AG09319 (cell line): ENCODE measurements around the gene ZNF526.
"Not testable (repeated sequence)": the region's sequence is repeated elsewhere in the genome, so short reads cannot be mapped to it uniquely, and the experiment has no call there.

Experiments
- DNase-seq: peaks from one replicate; pipeline ENCODE4 v3.0.0-alpha.2; 2010; ENCODE audit warnings: low read depth; ENCODE audit errors: extremely low read depth
- CTCF ChIP-seq: IDR thresholded peaks from 2 replicates; pipeline ENCODE4 v1.5.1; 2011; ENCODE audit warnings: low read depth, mild to moderate bottlenecking, inconsistent platforms, low read length, moderate library complexity

Gene ZNF526

DNA sequence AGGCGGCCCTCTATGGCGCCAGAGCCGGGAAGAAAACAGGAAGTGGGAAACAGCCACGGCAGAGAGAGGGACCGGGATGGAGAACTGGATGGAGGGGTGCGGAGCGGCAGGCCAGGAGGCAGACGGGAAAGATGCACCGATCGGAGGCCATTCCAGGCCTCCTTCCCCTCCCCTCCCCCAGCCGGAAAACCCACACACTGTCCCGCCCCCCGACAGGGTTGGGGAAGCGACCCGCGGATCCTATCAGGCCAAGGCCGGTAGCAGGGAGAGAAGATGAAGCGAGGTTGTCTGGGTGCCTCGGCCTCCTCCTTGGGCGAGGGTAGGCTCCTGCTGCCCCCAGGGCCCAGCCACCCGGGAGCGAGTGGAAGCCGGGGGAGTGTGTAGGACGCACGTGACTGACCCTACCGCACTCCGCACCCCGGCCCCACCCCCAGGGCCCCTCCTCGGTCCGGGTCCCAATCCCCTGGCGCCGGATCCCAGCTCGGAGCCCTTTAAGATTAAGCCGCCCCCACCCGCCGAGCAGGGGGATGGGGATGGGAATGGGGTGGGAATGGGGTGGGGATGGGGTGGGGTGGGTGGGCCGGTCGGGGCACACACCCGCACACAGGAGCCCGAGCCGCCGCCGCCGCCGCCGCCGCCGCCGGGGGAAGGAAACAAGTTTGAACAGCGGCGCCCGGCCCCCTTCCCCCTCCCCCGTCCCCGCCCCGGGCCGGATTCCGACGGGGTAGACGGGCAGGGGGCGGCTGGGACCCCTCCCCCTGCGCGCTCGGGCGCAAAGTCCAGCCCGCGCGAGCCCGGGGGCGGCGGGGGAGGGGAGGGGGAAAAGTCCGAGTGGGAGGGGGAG is 33.4 kb downstream of the ZNF526 start:
- TF ChIP-seq CTCF, result no peak
- DNase-seq, result no peak

GRCh38 chr19:42254089-42254849 is 34.2 kb downstream of the ZNF526 start:
- no peak for DNase-seq
- no peak for TF ChIP-seq CTCF

- DNase-seq, result peak; percentile 73
- no peak for TF ChIP-seq CTCF
Observed at GRCh38 chr19:42254850-42255765, 35.0 kb downstream of the ZNF526 start, which contains the start of gene ERF. TSS of gene ERF (minus strand) at chr19:42255128. CDS start at chr19:42254999, 129 bp downstream.

DNA sequence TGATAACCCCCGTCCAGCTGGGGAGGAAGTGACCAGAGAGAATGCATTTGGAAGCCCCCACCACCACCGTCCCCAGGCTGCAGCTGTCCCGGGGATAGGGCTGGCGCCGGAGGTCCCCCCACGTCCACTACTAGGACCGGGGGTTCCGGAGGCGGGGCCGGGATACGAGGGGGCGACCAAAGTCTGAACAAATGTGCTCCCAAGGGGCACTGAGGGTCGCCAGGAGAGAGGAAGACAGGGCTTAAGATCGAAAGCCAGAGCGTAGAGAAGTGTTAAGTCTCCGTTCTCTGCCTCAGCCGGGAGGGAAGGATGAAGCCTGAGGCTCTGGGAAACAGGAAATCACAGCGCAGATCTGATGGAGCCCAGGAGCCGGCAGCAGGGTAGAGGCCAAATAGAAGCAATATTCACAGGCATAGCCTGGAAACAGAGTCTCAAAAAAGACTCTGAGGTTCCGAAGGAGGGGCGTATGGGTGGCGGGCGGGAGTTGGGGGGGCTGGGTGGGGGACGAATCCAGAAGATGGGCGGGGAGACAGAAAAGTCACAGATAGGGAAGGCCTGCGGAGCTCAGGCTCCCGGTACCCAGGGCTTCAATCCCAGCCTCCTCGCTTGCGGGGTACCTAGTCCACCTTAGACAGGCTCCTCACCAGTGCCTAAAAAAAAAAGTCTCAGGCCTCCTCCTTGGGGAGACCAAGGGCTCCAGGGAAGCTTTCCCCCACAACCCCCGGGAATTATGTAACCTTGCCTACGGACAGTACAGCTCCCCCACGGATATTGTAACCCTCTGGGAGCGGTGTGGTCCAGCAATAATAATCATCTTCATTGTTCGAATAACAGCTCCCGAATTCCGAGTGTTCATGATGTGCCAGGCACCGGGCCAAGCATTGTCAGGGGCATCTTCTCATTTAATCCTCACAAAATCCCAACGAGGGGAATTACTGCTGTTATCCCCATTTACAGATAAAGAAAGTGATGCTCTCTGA is 35.9 kb downstream of the ZNF526 start:
- no peak for DNase-seq
- no peak; the same call in 1 of the 2 replicates for TF ChIP-seq CTCF

DNA sequence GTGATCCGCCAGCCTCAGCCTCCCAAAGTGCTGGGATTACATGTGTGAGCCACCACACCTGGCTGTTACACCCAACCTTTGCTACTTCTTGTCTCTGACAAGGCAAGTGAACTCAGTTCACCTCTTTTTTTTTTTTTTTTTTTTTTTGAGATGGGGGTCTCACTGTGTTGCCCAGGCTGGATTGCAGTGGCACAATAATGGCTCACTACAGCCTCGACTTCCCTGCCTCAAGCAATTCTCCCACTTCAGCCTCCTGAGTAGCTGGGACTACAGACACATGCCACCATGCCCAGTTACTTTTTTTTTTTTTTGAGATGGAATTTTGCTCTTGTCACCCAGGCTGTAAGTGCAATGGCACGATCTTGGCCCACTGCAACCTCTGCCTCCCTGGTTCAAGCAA is 37.7 kb downstream of the ZNF526 start:
- not testable (repeated sequence) for DNase-seq

DNA sequence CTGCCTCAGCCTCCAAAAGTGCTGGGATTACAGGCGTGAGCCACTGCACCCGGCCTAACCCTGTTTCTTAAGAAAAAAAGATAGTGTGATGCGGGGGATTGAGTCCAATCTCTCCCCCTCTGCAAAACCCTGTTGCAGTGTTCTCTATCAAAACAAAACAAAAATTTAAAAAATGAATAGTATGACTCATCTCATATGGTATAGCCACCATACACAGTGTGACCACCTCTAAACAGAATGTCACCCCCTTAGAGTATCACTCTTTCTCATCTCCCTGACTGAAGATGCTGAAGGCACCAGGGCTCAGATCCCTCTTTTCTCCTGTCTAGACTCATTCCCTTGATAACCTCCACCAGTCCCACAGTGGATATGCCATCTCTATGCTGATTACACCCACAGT is 41.7 kb downstream of the ZNF526 start:
- DNase-seq, result no peak
- TF ChIP-seq CTCF, result no peak

DNA sequence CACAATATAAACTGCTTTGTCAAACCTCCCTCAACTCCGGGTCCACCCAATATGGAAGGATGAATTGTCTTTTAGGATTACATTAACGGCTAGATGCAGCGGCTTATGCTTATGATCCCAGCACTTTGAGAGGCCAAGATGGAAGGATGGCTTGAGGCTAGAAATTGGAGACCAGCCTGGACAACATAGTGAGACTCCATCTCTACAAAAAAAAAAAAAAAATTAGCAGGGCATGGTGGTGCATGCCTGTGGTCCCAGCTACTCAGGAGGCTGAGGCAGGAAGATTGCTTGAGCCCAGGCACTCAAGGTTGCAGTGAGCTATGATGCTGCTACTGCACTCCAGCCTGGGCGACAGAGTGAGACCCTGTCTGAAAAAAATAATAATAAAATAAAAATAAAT is 46.0 kb downstream of the ZNF526 start:
- DNase-seq, result not testable (repeated sequence)

DNA sequence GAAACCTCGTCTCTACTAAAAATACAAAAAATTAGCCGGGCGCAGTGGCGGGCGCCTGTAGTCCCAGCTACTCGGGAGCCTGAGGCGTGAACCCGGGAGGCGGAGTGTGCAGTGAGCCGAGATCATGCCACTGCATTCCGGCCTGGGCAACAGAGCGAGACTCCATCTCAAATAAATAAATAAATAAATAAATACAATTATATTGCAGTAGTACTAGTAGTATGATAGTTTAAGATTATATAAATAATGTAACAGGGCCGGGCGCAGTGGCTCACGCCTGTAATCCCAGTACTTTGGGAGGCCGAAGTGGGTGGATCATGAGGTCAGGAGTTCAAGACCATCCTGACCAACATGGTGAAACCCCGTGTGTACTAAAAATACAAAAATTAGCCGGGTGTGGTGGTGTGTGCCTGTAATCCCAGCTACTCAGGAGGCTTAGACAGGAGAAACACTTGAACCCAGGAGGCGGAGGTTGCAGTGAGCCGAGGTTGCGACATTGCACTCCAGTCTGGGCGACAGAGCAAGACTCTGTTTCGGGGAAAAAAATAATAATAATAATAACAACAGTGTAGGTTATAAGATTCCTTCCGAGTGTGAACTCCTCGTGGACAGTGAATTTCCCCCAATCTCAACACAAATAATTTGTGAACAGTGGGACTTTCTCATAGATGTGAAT is 47.0 kb downstream of the ZNF526 start:
- DNase-seq, result not testable (repeated sequence)
